Retinal pigment epithelial cell (primary cell): ENCODE results near the gene PRSS56.

Experiments
- DNase-seq: peaks from one replicate; pipeline ENCODE4 v3.0.0-alpha.2; 2010; ENCODE audit warnings: low read depth
- H3K4me3 ChIP-seq: 2 replicates; pipeline ENCODE4 v1.5.1; 2011; ENCODE audit warnings: mild to moderate bottlenecking, low read length, control low read depth, moderate library complexity
- TF ChIP-seq, protein P1 (sequence below): conservative IDR thresholded peaks from 2 replicates; pipeline ENCODE4 v1.5.1; 2011; ENCODE audit warnings: low read depth, low read length, control low read depth, inconsistent platforms

Gene PRSS56

DNA sequence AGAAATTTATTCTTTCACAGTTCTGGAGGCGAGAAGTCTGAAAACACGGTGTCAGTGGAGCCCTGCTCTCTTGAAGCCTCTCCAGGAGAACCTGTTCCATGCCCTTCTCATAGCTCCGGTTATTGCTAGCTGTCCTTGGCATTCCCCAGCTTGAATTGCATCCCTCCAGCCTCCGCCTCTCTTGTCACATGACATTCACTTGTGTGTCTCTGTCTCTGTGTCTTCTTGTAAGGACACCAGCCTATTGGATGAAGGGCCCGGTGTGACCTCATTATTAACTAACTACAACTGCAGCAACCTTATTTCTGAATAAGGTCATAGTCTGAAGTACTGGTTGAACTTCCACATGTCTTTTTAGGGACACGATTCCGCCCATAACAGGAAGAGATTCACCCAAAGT is 4.5 kb upstream of the PRSS56 start:
- no peak overlapping the region for H3K4me3 ChIP-seq
- no peak for DNase-seq
- TF ChIP-seq, protein P1, sequence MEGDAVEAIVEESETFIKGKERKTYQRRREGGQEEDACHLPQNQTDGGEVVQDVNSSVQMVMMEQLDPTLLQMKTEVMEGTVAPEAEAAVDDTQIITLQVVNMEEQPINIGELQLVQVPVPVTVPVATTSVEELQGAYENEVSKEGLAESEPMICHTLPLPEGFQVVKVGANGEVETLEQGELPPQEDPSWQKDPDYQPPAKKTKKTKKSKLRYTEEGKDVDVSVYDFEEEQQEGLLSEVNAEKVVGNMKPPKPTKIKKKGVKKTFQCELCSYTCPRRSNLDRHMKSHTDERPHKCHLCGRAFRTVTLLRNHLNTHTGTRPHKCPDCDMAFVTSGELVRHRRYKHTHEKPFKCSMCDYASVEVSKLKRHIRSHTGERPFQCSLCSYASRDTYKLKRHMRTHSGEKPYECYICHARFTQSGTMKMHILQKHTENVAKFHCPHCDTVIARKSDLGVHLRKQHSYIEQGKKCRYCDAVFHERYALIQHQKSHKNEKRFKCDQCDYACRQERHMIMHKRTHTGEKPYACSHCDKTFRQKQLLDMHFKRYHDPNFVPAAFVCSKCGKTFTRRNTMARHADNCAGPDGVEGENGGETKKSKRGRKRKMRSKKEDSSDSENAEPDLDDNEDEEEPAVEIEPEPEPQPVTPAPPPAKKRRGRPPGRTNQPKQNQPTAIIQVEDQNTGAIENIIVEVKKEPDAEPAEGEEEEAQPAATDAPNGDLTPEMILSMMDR = no peak

DNA sequence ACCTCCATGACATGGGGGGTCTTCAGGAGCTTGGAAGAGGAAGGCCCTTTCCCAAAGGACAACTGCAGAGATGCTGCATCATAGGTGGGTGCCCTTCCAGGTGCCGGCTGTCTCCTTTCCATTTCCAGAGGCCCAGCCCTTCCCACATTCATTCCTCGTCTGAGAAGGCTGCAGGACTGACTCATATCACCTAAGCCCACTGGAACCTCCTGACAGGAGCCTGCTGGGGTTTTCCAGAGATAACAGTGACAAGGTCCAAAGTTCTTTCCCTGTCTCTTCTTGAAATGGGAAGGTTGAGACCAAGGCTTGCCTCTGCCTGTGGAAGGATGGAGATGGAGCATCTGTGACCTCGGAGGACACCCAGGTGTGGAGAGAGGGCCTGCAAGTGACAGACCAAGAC is 3.6 kb upstream of the PRSS56 start:
- H3K4me3 ChIP-seq = no peak overlapping the region
- no peak for DNase-seq
- TF ChIP-seq, protein P1 = no peak

DNA sequence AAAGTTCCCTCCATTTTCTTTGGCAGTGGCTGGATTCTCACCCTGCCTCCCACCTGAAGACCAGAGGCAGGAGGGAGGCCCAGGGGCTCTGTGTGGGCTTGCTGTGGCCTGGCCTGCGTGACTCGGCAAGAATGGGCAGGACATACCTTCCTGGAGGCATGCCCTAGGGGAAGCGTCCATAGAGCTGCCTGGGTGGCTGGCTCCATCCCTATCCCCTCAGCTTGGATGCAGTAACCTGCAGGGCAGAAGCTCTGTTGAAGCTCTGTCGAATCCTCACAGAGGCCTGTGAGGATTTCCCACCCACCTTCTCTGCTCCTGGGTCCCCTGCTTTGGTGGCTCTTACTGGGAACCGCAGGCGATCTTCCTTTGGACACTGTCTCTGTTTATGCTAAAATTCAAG is 1.3 kb upstream of the PRSS56 start:
- no peak for DNase-seq
- no peak overlapping the region for H3K4me3 ChIP-seq
- TF ChIP-seq, protein P1 = no peak

DNA sequence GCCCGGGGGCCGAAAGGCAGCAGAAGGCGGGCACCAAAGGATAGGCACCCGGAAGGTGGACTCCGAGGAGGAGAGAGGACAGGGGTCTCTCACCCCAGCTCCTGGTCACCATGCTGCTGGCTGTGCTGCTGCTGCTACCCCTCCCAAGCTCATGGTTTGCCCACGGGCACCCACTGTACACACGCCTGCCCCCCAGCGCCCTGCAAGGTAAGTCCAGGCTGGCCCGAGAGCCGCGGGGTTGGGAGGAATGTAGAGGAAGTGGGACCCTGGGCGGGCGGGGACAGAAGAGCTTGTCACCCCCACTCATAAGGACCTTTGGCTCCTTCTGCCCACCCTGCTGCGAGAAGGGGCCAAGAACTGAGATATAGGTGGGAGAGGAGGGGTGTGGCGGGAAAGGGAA is 301 bp downstream of the PRSS56 start:
- H3K4me3 ChIP-seq = no peak overlapping the region
- TF ChIP-seq, protein P1 = no peak
- DNase-seq = no peak

DNA sequence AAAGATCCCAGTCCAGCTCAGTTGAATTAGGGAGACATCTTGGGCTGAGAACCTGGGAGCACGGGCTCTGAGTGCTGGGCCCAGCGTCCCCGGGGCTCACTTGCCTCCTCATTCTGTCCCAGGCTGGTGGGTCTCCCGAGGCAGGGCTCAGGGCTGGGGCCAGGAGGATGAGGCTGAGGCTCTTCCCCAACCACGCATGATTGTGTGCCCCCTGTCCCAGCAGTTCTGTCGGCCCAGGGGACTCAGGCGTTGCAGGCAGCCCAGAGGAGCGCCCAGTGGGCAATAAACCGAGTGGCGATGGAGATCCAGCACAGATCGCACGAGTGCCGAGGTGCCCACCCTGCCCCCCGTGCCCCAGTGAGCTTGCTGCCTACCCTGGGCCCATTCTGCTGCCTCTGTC is 910 bp downstream of the PRSS56 start:
- TF ChIP-seq, protein P1 = no peak
- no peak for DNase-seq
- H3K4me3 ChIP-seq = no peak overlapping the region

DNA sequence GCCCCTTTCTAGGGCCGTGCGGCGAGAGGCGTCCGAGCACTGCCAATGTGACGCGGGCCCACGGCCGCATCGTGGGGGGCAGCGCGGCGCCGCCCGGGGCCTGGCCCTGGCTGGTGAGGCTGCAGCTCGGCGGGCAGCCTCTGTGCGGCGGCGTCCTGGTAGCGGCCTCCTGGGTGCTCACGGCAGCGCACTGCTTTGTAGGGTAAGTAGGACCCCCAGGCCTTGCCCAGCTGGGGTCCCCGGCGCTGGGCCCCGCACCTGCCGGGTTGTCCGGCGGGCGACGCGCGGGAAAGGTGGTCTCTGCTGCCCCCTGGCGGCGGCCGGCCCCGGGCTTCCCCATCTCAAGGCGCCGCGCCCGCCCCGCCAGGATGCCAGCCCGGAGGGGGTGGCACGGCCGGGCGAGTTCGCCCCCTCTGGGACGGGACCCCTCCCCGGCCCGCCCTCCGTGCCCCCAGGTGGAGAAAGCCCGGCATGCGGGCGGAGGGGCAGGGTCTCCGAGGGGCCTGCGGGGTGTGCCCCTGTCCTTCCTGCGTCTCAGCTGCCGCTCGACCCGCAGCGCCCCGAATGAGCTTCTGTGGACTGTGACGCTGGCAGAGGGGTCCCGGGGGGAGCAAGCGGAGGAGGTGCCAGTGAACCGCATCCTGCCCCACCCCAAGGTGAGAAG is 1.9 kb downstream of the PRSS56 start:
- no peak overlapping the region for H3K4me3 ChIP-seq
- no peak for DNase-seq
- TF ChIP-seq, protein P1 = peak; percentile 58

DNA sequence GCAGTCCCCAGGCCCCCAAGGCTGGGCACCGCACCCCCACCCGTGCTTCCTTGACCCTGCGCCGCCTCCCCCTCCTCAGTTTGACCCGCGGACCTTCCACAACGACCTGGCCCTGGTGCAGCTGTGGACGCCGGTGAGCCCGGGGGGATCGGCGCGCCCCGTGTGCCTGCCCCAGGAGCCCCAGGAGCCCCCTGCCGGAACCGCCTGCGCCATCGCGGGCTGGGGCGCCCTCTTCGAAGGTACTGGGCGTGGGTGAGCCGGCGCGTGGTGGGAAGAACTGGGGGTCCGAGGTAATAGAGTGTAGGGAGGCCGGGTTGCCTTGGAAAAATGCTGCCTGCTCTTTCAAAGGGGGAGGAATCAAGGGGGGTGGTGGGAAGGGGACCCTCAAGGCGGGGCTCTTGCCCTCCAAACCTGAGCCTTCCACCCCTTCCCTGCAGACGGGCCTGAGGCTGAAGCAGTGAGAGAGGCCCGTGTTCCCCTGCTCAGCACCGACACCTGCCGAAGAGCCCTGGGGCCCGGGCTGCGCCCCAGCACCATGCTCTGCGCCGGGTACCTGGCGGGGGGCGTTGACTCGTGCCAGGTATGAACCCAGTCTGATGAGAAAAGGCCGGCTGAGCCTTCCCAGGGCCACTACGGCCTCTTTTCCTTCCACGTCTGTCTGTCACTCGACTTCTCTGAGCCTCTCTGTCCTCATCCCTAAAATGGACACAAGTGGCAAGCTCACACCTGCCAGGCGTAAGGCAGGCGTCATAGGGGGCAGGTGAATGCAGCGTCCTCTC is 2.6 kb downstream of the PRSS56 start:
- TF ChIP-seq, protein P1 = no peak
- H3K4me3 ChIP-seq = no peak overlapping the region
- no peak for DNase-seq
